Sigmoid colon (tissue), 4 donors: ENCODE results near the gene ATXN1.

Experiments
- CTCF ChIP-seq, 4 experiments: fragments of 450-650 bp in 3 of 4; fragments of 200-600 bp in 1 of 4; IDR thresholded peaks; one replicate each; pipeline ENCODE4 v1.5.1; 2016 to 2019; ENCODE audit warnings: antibody characterized with exemption in 4 of 4, mild to moderate bottlenecking in 3 of 4, moderate library complexity in 2 of 4
- EP300 ChIP-seq, 4 donors: sonication (generic); formaldehyde crosslinking; IDR thresholded peaks; one replicate each; pipeline ENCODE4 v1.6.1; 2017; ENCODE audit warnings: antibody characterized with exemption in 4 of 4
- POLR2AphosphoS5 ChIP-seq, 4 donors: sonication (generic); formaldehyde crosslinking; IDR thresholded peaks; one replicate each; pipeline ENCODE4 v1.6.1; 2017; ENCODE audit warnings: antibody characterized with exemption in 4 of 4

- TF ChIP-seq POLR2AphosphoS5 (IDR thresholded peaks at IDR 0.05): no peak
- TF ChIP-seq EP300 (IDR thresholded peaks at IDR 0.05): no peak
- TF ChIP-seq CTCF (IDR thresholded peaks at IDR 0.05): no peak
Measured at GRCh38 chr6:16758163-16758975, 2.9 kb downstream of the ATXN1 start.
